GM04503 (cell line): ENCODE measurements around the gene FAM9C.

Experiments
- DNase-seq: peaks from one replicate; pipeline ENCODE4 v3.0.0-alpha.2; 2012; ENCODE audit warnings: low read depth

Gene FAM9C

GRCh38 chrX:13007519-13008188 is 36.8 kb downstream of the FAM9C start:
- DNase-seq, result peak; percentile 34

DNA sequence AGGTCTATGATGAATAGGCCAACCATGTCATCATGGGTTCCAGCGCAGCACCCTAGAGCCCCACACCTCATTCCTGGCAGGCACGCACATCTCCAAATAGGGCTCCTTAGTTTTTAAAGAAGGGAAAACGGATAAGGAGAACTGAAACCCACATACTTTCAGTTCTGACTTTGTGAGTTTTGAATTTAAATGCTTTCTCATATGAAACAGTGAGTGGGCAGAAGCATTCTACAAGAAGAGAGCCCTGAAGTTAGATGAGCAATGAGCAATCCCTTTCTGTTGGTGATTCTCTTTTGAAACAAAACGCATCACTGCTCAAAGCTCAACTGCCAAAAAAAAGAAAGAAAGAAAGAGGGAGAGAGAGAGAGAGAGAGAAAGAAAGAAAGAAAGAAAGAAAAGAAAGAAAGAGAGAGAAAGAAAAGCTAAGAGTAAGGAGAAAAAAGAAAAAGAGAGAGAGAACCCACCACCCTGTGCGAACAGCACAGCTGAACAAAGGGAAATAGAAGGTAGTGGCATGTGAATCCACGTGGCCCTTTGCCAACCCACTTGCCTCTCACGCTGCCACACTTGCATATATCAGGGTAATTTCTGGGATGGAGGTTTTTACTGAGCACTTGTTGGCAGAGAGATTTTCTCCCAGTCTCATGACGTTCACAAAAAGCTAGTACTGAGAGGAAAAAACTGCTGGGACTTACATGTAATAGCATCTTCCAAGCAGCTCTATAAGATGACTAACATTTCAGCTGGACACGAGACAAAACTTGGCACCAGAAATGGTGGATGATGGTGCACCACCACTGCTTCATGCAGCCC is 38.6 kb downstream of the FAM9C start:
- no peak for DNase-seq

GRCh38 chrX:13001961-13002671 is 42.3 kb downstream of the FAM9C start:
- DNase-seq, result no peak

DNA sequence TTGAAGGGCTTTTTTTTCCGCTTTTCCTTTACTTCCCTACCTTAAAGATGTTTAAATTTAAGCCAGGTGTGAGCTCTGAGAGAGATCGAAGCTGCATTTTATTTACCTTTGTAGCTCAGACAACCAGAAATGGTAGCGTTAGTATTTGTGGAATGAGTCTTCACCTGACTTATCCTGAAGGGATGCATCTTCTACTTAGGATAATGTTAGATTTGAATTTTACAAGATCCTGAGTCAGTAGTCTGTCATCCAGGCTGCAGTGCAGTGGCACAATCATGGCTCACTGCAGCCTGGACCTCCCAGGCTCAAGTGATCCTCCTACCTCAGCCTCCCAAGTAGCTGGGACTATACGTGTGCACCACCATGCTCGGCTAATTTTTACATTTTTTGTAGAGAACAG is 43.3 kb downstream of the FAM9C start:
- DNase-seq, result no peak

GRCh38 chrX:13000301-13000811 is 44.1 kb downstream of the FAM9C start:
- DNase-seq, result no peak

- DNase-seq, result no peak
These were observed 45.0 kb downstream of the FAM9C start for GRCh38 chrX:12999422-12999821.

GRCh38 chrX:12997906-12998687 is 46.3 kb downstream of the FAM9C start:
- no peak for DNase-seq

DNA sequence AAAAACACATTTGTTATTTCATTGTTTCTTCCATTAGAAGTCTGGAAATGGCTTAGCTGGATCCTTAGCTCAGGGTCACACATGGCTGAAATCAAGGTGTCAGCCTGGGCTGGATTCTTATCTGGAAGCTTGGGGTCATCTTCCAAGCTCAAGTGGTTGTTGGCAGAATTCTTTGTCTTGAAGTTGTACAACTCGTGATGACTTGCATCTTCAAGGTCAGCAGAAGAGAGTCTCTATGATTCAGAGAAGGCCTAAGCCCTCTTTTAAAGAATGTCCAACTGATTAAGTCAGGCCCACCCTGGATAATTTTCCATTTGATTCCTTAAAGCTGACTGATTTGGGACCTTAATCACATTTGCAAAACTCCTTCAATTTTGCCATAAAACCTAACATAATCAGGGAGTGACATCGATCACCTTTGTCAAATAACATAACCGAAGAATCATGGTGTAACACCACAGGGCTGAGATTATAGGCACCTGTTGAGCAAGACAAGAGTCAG is 47.4 kb downstream of the FAM9C start:
- DNase-seq, result no peak

DNA sequence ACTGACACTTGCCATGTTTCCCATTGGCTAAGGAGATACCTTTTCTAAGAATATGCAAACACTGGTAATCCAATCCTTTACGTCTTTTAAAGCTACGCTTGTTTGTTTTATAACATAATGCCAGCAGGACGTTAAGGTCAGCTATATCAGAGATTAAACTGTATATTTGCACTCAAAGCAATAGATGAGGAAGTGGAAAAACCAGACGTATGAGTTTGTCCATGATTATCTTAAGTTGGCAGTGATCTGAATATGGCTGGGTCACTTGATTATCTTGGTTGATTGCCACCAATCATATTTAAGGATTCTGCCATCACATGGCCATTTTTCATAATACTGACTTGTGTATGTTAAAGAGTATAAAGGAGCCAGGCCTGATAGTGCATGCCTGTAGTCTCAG is 50.1 kb downstream of the FAM9C start:
- DNase-seq, result no peak

DNA sequence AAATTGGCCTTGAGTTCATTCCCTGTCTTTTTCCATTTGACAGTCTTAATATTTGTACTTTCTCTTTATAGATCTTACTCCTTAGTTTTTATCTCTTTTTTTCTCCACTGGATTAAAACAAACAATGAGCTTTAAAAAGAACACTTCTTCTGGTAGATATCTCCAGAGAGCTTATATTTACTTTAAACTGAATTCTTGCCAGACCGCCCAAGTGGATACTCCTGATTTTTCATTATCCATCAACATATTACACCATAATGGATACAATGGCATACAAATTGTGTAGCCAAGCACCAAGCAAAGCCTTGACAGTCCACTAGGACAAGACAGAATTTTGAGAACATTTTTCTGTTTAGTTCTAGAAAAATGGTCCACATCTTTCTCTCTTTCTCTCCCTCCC is 50.6 kb downstream of the FAM9C start:
- no peak for DNase-seq

- DNase-seq, result no peak
These were observed 51.8 kb downstream of the FAM9C start for GRCh38 chrX:12992544-12993118.

DNA sequence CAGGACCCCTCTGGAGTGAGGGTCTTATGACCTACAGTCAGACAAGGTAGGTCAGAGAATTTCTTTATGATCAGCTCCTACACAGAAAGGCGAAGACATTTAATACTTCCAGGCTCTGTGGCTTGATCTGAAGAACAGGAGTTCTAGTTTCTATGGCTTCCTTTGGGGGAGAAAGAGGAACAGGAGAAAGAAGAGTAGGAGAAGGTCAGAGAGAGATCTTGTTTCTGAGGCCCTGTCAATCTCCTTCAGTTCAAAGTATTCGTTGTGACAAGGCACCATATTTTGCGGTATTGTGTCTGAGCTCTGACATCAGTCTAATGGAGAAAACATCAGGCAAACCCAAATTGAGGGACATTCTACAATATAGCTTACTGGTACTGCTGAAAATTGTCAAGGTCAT is 52.8 kb downstream of the FAM9C start:
- no peak for DNase-seq

GRCh38 chrX:12989461-12989860 is 55.0 kb downstream of the FAM9C start:
- no peak for DNase-seq

DNA sequence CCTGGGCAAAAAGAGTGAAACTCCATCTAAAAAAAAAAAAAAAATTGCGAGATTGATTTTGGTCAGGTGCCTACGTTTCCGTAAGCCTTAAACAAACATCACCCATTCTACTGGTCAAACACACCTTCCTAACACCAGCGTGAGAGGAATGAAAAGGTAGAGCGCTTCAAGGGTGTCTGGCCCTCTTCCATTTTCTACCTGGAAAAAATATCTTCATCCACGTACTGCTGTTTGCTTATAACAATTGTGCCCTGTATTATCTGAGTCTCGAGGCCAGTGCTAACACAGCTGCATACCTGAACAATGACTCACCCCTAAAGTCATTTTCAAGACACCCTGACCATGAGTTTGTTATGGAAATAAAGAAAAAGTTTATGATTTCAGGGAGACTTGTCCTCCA is 55.6 kb downstream of the FAM9C start:
- no peak for DNase-seq

DNA sequence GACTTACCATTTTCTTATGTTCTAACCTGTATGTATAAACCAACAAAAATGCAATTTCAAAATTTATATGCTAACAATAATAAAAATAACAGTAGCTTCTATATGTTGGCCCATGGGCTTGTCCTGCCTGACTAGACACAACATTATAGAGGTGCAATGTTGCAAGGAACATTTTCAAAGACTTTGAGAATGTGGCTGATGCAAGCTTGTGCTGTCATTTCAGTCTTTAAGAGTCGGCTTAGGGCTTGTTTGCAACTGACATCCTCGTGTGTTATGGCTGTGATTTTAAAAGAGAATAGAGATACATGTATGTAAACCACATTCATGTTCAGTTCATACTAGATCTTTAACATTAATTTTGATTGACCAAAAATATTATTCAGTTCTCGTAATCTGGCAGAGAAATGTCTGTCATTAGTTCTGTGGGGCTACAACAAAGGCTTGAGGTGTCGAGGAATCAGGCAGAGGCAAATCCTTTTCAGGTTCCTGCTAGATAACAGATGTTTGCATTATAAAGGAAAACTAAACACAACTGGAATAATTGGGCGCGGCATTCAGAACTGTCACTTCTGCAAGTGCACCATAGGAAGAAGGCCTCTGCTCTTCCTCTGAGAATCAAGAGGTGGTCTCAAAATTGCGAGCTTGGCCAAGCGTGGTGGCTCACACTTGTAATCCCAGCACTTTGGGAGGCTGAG is 56.4 kb downstream of the FAM9C start:
- DNase-seq, result no peak

GRCh38 chrX:12987340-12987739 is 57.1 kb downstream of the FAM9C start:
- DNase-seq, result no peak

DNA sequence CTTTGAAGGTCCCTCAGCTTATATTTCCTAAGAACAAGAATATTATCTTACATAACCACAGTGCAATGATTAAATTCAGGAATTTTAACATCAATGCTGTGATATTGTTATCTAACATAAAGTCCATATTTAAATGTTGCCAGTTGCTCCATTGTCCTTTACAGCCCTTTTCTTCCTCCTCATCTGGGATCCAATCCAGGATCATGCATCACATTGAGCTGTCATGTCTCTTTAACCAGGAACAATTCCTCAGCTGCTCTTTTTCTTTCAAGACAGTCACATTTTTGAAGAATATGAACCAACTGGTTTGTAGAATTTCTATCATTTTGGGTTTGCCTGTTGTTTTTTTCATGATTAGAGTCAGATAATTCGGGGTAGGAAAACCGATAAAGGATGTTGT is 57.5 kb downstream of the FAM9C start:
- no peak for DNase-seq

- no peak for DNase-seq
These were observed 58.1 kb downstream of the FAM9C start for GRCh38 chrX:12986164-12986779.
